Measurements from ENCODE around the gene GNG7. TPM values are rescaled to one million over a fixed set of nuclear protein-coding genes. Genes with fewer than 3 reads are reported as not detected.

Gene GNG7
- total RNA-seq: 12.3 TPM

GRCh38 chr19:2702170-2703076 is at the start of gene GNG7:
GNG7 (minus strand) TSS chr19:2702694; CDS start chr19:2520688, 182,006 bp downstream.

GRCh38 chr19:2739602-2740313 is 37.3 kb upstream of the GNG7 start, which contains the start of gene SLC39A3:
SLC39A3 (minus strand) TSS chr19:2740017; CDS start chr19:2737257, 2,760 bp downstream.

GRCh38 chr19:2720777-2721569 is 18.5 kb upstream of the GNG7 start, which contains the start of gene DIRAS1:
DIRAS1 (minus strand) TSS chr19:2721372; CDS start chr19:2717806, 3,566 bp downstream.

GRCh38 chr19:2475702-2476450 is 226.6 kb downstream of the GNG7 start, which contains the start of gene GADD45B:
GADD45B (plus strand) TSS chr19:2476127; CDS start chr19:2476359, 232 bp downstream.

Other genes with a start within 250 kb of the GNG7 start
- gene LMNB2, start 245.7 kb downstream of the GNG7 start, total RNA-seq: 56.0 TPM
- 32.1 TPM for gene GADD45B, start 226.6 kb downstream of the GNG7 start, total RNA-seq
- 11.7 TPM for gene DIRAS1, start 18.7 kb upstream of the GNG7 start, total RNA-seq
- gene SLC39A3, start 37.3 kb upstream of the GNG7 start, total RNA-seq: 17.0 TPM
- 48.4 TPM for gene SGTA, start 80.6 kb upstream of the GNG7 start, total RNA-seq
- 93.8 TPM for gene THOP1, start 82.8 kb upstream of the GNG7 start, total RNA-seq
- 12.8 TPM for gene ZNF554, start 117.2 kb upstream of the GNG7 start, total RNA-seq
- gene ZNF555, start 138.8 kb upstream of the GNG7 start, total RNA-seq: 21.1 TPM
- gene ZNF556, start 164.6 kb upstream of the GNG7 start, total RNA-seq: 3.0 TPM
- gene ZNF57, start 198.2 kb upstream of the GNG7 start, total RNA-seq: 5.6 TPM
- gene ZNF77, start 242.3 kb upstream of the GNG7 start, total RNA-seq: 7.6 TPM